Measurements from ENCODE around the gene HAUS7.

DNA sequence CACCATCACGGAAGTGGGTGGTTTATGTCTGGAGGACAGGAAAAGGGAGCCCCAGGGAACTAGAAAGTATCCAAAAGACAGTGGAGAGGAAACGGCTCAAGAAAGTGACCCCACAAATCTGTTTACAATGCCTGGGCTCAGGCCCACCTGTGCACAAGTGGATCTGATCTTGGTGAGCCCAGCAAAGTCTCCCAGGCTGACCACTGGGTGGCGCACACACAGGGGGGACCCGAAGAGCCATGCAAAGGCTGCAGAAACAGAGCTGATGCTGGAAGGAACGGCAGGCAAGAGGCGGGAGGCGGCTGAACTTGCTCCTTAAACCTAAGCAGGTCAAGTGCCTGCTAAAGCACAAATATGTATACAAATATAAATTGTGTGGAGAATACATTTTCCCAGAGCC lies 9.6 kb downstream of the HAUS7 start:
- TF ChIP-seq, protein P1, sequence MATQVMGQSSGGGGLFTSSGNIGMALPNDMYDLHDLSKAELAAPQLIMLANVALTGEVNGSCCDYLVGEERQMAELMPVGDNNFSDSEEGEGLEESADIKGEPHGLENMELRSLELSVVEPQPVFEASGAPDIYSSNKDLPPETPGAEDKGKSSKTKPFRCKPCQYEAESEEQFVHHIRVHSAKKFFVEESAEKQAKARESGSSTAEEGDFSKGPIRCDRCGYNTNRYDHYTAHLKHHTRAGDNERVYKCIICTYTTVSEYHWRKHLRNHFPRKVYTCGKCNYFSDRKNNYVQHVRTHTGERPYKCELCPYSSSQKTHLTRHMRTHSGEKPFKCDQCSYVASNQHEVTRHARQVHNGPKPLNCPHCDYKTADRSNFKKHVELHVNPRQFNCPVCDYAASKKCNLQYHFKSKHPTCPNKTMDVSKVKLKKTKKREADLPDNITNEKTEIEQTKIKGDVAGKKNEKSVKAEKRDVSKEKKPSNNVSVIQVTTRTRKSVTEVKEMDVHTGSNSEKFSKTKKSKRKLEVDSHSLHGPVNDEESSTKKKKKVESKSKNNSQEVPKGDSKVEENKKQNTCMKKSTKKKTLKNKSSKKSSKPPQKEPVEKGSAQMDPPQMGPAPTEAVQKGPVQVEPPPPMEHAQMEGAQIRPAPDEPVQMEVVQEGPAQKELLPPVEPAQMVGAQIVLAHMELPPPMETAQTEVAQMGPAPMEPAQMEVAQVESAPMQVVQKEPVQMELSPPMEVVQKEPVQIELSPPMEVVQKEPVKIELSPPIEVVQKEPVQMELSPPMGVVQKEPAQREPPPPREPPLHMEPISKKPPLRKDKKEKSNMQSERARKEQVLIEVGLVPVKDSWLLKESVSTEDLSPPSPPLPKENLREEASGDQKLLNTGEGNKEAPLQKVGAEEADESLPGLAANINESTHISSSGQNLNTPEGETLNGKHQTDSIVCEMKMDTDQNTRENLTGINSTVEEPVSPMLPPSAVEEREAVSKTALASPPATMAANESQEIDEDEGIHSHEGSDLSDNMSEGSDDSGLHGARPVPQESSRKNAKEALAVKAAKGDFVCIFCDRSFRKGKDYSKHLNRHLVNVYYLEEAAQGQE (tag by site-specific recombination; IDR thresholded peaks at IDR 0.05), result no peak
- TF ChIP-seq, protein P2, sequence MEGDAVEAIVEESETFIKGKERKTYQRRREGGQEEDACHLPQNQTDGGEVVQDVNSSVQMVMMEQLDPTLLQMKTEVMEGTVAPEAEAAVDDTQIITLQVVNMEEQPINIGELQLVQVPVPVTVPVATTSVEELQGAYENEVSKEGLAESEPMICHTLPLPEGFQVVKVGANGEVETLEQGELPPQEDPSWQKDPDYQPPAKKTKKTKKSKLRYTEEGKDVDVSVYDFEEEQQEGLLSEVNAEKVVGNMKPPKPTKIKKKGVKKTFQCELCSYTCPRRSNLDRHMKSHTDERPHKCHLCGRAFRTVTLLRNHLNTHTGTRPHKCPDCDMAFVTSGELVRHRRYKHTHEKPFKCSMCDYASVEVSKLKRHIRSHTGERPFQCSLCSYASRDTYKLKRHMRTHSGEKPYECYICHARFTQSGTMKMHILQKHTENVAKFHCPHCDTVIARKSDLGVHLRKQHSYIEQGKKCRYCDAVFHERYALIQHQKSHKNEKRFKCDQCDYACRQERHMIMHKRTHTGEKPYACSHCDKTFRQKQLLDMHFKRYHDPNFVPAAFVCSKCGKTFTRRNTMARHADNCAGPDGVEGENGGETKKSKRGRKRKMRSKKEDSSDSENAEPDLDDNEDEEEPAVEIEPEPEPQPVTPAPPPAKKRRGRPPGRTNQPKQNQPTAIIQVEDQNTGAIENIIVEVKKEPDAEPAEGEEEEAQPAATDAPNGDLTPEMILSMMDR (tag by site-specific recombination; IDR thresholded peaks at IDR 0.05), result peak; percentile 58
- TF ChIP-seq TRIM28 (IDR thresholded peaks at IDR 0.05; ENCODE audit: borderline replicate concordance, low read length), result no peak
- TF ChIP-seq ZNF777 (tag by site-specific recombination; IDR thresholded peaks at IDR 0.05; ENCODE audit: borderline replicate concordance), result no peak
- no peak for TF ChIP-seq ZNF670 (tag by site-specific recombination; IDR thresholded peaks at IDR 0.05; ENCODE audit: low read depth)
- TF ChIP-seq ZNF157 (tag by site-specific recombination; IDR thresholded peaks at IDR 0.05), result no peak
- TF ChIP-seq, protein P3, sequence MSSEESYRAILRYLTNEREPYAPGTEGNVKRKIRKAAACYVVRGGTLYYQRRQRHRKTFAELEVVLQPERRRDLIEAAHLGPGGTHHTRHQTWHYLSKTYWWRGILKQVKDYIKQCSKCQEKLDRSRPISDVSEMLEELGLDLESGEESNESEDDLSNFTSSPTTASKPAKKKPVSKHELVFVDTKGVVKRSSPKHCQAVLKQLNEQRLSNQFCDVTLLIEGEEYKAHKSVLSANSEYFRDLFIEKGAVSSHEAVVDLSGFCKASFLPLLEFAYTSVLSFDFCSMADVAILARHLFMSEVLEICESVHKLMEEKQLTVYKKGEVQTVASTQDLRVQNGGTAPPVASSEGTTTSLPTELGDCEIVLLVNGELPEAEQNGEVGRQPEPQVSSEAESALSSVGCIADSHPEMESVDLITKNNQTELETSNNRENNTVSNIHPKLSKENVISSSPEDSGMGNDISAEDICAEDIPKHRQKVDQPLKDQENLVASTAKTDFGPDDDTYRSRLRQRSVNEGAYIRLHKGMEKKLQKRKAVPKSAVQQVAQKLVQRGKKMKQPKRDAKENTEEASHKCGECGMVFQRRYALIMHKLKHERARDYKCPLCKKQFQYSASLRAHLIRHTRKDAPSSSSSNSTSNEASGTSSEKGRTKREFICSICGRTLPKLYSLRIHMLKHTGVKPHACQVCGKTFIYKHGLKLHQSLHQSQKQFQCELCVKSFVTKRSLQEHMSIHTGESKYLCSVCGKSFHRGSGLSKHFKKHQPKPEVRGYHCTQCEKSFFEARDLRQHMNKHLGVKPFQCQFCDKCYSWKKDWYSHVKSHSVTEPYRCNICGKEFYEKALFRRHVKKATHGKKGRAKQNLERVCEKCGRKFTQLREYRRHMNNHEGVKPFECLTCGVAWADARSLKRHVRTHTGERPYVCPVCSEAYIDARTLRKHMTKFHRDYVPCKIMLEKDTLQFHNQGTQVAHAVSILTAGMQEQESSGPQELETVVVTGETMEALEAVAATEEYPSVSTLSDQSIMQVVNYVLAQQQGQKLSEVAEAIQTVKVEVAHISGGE (tag by site-specific recombination; conservative IDR thresholded peaks at IDR 0.05; ENCODE audit: low read depth), result no peak
- TF ChIP-seq ZFP37 (tag by site-specific recombination; IDR thresholded peaks at IDR 0.05), result no peak
- no peak for TF ChIP-seq GLIS1 (tag by site-specific recombination; IDR thresholded peaks at IDR 0.05)

All from HEK293 (cell line).